CD4-positive, alpha-beta T cell (primary cell): Measurements from ENCODE around the gene SDK1. TPM values are rescaled to one million over a fixed set of nuclear protein-coding genes. Genes with fewer than 3 reads are reported as not detected.

Experiments used
- ATAC-seq: fragments of 200-7000 bp; cut with Tn5 transposase; one replicate; pipeline ENCODE4 v1.10.0; 2022; ENCODE audit warnings: mild to moderate bottlenecking; ENCODE audit not compliant: poor library complexity
- CTCF ChIA-PET: fragments of 350-600 bp; sonication (Branson Sonifier 250); formaldehyde crosslinking; loops from one replicate; lab custom pipeline; 2021; ENCODE audit warnings: antibody characterized with exemption, inconsistent platforms; lab: Charles Lee
- POLR2A ChIA-PET: fragments of 350-600 bp; sonication (Branson Sonifier 250); formaldehyde crosslinking; loops from one replicate; lab custom pipeline; 2021; ENCODE audit warnings: antibody characterized with exemption, inconsistent platforms; lab: Charles Lee
- DNase-seq, 14 experiments: peaks; one replicate each; pipeline ENCODE4 v3.0.0-alpha.2; 2013 to 2020; ENCODE audit warnings: mixed read lengths in 2 of 14
- H3K27ac ChIP-seq, 2 donors: one replicate each; pipeline versions ENCODE4 v1.5.1 to v1.7.0; 2013; ENCODE audit warnings: low read length in 2 of 2, low read depth in 1 of 2, mild to moderate bottlenecking in 1 of 2
- H3K27me3 ChIP-seq, 2 experiments: 1 replicate in 1 of 2; 2 replicates in 1 of 2; pipeline versions ENCODE4 v1.6.1 to v1.7.0; 2013; ENCODE audit warnings: low read length in 2 of 2, control low read depth in 1 of 2, mild to moderate bottlenecking in 1 of 2, moderate library complexity in 1 of 2; ENCODE audit not compliant: insufficient read depth in 2 of 2, control insufficient read depth in 1 of 2
- H3K36me3 ChIP-seq: one replicate; pipeline ENCODE4 v1.6.1; 2013; ENCODE audit warnings: low read length, control low read depth; ENCODE audit not compliant: insufficient read depth
- H3K4me1 ChIP-seq: one replicate; pipeline ENCODE4 v1.6.1; 2013; ENCODE audit warnings: low read length, control low read depth; ENCODE audit not compliant: insufficient read depth
- H3K4me3 ChIP-seq: one replicate; pipeline ENCODE4 v1.5.1; 2013; ENCODE audit warnings: mild to moderate bottlenecking, low read length, moderate library complexity
- H3K9me3 ChIP-seq, 2 experiments: 1 replicate in 1 of 2; 2 replicates in 1 of 2; pipeline versions ENCODE4 v1.6.1 to v1.7.0; 2013; ENCODE audit warnings: low read length in 2 of 2, mild to moderate bottlenecking in 2 of 2, control low read depth in 1 of 2, moderate library complexity in 1 of 2; ENCODE audit not compliant: control insufficient read depth in 1 of 2, insufficient read depth in 1 of 2
- H3K27ac Mint-ChIP-seq: one replicate; pipeline ENCODE4 v1.8.0; 2020; ENCODE audit warnings: mixed read lengths
- H3K27me3 Mint-ChIP-seq: one replicate; pipeline ENCODE4 v1.8.0; 2021; ENCODE audit warnings: mixed read lengths
- H3K36me3 Mint-ChIP-seq: one replicate; pipeline ENCODE4 v1.8.0; 2021; ENCODE audit warnings: low read depth, mixed read lengths
- H3K4me1 Mint-ChIP-seq: one replicate; pipeline ENCODE4 v1.8.0; 2021; ENCODE audit warnings: low read depth, mixed read lengths
- H3K4me3 Mint-ChIP-seq: one replicate; pipeline ENCODE4 v1.8.0; 2020; ENCODE audit warnings: mild to moderate bottlenecking, mixed read lengths
- H3K9me3 Mint-ChIP-seq: one replicate; pipeline ENCODE4 v1.8.0; 2020; ENCODE audit warnings: mixed read lengths
- CTCF ChIP-seq: fragments of 200-600 bp; IDR thresholded peaks from one replicate; pipeline ENCODE4 v1.8.0; 2022; ENCODE audit warnings: antibody characterized with exemption, mild to moderate bottlenecking
- intact Hi-C, 2 experiments: fragments of 100-400 bp; cut with DNase I in 1 of 2; cut with micrococcal nuclease in 1 of 2; formaldehyde crosslinking; loops; one replicate each; pipeline versions ENCODE4 v1.15.1 to v1.9.0; 2023 to 2025; cut with DNase I, micrococcal nuclease
- total RNA-seq, 174 experiments: library from RNA in 2 of 174; stranded (reverse) in 2 of 174; gene quantifications; one replicate each; pipeline ENCODE4 v1.2.3 and lab custom pipeline; 2021 to 2026

SDK1 gene
- total RNA-seq, 2 experiments from 2014 or later: 1.1 to 1.3 TPM

GRCh38 chr7:3380034-3380433 lies 79.0 kb downstream of the SDK1 start:
- ATAC-seq: no peak
- Mint-ChIP-seq H3K9me3 (no peaks in the 10 kb centered on the region), H3K36me3 (no peaks in the 10 kb centered on the region), H3K4me3 (no peak overlapping the region), H3K27ac (no peak overlapping the region), H3K4me1 (no peaks in the 10 kb centered on the region), H3K27me3 (no peaks in the 10 kb centered on the region)
- intact Hi-C loops: no loop called here
- no peak for DNase-seq
- TF ChIP-seq CTCF: no peak
- H3K9me3 ChIP-seq: no peaks in the 10 kb centered on the region
- H3K27me3 ChIP-seq: peaks cover 0 to 5% of the 10 kb centered on the region in 2 experiments
- H3K4me3 ChIP-seq: no peak overlapping the region
- H3K36me3 ChIP-seq: no peaks in the 10 kb centered on the region
- ChIA-PET CTCF (no interaction called here), POLR2A (no interaction called here)
- H3K27ac ChIP-seq: no peak overlapping the region
- H3K4me1 ChIP-seq: no peaks in the 10 kb centered on the region

GRCh38 chr7:3380886-3381685 lies 80.0 kb downstream of the SDK1 start:
- Histone ChIP-seq H3K36me3 (no peaks in the 10 kb centered on the region), H3K4me3 (no peak overlapping the region), H3K4me1 (no peaks in the 10 kb centered on the region), H3K27ac (no peak overlapping the region), H3K27me3 (peaks cover 0 to 5% of the 10 kb centered on the region in 2 experiments), H3K9me3 (no peaks in the 10 kb centered on the region)
- TF ChIP-seq CTCF: no peak
- ChIA-PET POLR2A (no interaction called here), CTCF (no interaction called here)
- intact Hi-C loops: no loop called here
- Mint-ChIP-seq H3K4me3 (no peak overlapping the region), H3K27ac (no peak overlapping the region), H3K4me1 (no peaks in the 10 kb centered on the region), H3K9me3 (no peaks in the 10 kb centered on the region), H3K36me3 (no peaks in the 10 kb centered on the region), H3K27me3 (no peaks in the 10 kb centered on the region)
- ATAC-seq (no peak), DNase-seq (no peak)

GRCh38 chr7:3386423-3387190 lies 85.6 kb downstream of the SDK1 start:
- ATAC-seq (no peak), DNase-seq (no peak)
- ChIA-PET CTCF (no interaction called here), POLR2A (no interaction called here)
- no peak for TF ChIP-seq CTCF
- H3K9me3 Mint-ChIP-seq: no peaks in the 10 kb centered on the region
- no peaks in the 10 kb centered on the region for H3K4me1 Mint-ChIP-seq
- no peak overlapping the region for H3K27ac Mint-ChIP-seq
- intact Hi-C loops: no loop called here
- no peaks in the 10 kb centered on the region for H3K27me3 Mint-ChIP-seq
- H3K36me3 Mint-ChIP-seq: no peaks in the 10 kb centered on the region
- H3K4me3 Mint-ChIP-seq: no peak overlapping the region
- Histone ChIP-seq H3K27me3 (no peaks in the 10 kb centered on the region), H3K36me3 (no peaks in the 10 kb centered on the region), H3K27ac (no peak overlapping the region), H3K4me1 (no peaks in the 10 kb centered on the region), H3K4me3 (no peak overlapping the region), H3K9me3 (no peaks in the 10 kb centered on the region)
